ENCODE results near the gene C20orf96.
"Not testable (repeated sequence)": the region's sequence is repeated elsewhere in the genome, so short reads cannot be mapped to it uniquely, and the experiment has no call there.

Gene C20orf96

GRCh38 chr20:226958-227357 lies 63.6 kb downstream of the C20orf96 start, which contains the start of gene DEFB129:
Gene DEFB129 (plus strand): TSS chr20:227258. CDS start chr20:227289, 31 bp downstream.
- no peak for DNase-seq

DNA sequence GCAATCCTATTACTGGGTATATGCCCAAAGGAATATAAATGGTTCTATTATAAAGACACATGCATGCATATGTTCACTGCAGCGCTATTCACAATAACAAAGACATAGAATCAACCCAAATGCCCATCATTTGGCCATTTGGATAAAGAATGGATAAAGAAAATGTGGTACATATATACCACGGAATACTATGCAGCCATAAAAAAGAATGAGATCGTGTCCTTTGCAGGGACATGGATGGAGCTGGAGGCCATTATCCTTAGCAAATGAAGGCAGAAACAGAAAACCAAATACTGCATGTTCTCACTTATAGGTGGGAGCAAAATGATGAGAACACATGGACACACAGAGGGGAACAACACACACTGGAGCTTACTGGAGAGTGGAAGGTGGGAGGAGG lies 64.7 kb downstream of the C20orf96 start:
- DNase-seq, result not testable (repeated sequence)

- DNase-seq, result no peak
These were observed 69.2 kb downstream of the C20orf96 start for GRCh38 chr20:221258-221830.

Measured in retina (tissue), 1 donor.